NCI-H2107 (cell line): ENCODE results near the gene ZNF268.
"Not testable (repeated sequence)": the region's sequence is repeated elsewhere in the genome, so short reads cannot be mapped to it uniquely, and the experiment has no call there.

Source experiments
- DNase-seq: peaks from one replicate; lab custom pipeline; 2025; lab: John Stamatoyannopoulos, UW

ZNF268 gene

GRCh38 chr12:133227281-133227852 is 46.1 kb downstream of the ZNF268 start:
- DNase-seq = no peak

GRCh38 chr12:133231001-133231400 is 49.7 kb downstream of the ZNF268 start:
- DNase-seq = no peak

DNA sequence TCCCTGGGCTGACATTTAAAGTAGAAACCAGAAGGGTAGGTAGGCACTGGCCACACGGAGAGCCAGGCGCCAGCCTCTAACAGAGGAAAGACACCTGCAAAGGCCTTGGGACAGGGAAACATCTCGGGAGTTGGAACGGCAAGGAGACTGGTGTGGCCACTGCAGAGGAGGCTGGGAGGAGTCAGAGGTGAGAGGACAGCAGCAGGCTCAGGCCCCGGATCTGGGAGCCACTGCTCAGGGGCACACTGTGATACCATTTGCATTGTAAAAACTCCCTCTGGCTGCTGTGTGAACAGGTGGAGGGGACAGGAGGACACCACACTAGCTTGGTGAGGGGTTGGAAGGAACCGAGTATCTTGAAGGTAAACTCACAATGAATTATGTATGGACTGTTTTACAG is 51.7 kb downstream of the ZNF268 start:
- no peak for DNase-seq

DNA sequence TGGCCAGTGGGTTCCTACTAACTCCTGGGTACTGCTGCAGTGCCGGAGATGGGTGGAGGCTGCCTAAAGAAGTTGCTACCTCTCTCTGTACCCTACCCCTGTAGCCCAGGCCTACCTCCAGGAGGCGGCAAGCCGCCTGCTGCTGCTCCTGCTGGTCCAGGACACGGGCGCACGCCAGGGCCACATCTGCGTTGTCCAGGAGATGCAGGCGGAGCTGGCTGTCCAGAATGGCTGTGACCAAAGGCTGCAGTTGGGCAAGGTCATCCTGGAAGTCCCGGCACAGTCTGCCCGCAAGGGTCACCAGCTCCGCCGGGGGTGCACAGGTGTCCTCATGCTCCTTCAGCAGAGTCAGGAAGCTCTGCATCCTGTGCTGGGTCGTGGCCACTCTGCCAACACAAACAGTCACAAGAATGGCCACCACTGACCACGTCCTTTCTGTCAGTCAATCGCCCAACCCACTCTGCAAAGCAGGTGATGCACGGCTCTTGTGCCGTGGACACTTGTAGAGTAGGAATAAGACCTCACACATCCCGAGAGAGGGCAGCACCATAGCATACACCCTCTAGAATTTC is 52.8 kb downstream of the ZNF268 start:
- DNase-seq = no peak

- DNase-seq = no peak
Observed at GRCh38 chr12:133234971-133235370, 53.7 kb downstream of the ZNF268 start.

DNA sequence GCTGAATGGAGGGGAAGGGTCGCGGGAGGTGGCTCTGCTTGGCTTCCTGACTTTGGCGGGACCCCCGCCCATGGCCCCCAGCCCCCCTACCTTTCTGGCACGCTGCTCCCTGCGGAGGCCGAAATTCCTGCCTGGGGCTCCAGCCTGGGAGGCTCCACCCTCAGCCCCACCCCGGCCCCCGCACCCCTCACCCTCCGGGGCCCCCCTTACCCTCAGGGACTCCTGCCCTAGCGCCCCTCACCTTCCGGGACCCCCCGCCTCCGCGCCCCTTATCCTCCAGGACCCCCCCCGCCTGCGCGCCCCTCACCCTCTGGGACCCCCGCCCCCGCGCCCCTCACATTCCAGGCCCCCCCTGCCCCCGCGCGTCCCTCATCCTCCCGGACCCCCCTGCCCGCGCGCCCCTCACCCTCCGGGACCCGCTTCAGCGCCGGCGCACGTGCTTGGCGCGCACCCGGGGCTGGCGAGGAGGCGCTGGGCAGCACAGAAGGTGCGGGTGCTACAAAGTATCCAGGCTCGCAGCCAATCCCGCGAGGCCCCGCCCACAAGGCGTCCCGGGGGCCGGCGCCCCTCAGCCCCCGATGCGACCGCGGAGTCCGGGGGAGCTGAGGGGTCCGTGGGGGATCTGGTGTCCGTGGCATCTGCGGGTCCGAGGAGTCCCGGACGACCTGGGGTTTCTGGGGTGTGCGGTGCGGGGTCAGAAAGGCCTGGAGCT is 54.3 kb downstream of the ZNF268 start, which contains the start of gene ANHX:
Gene ANHX (minus strand): TSS at position 477 of the 712 bp plus-strand sequence. CDS start 1,521 bp downstream, outside the sequence.
- DNase-seq = no peak

GRCh38 chr12:133236144-133236543 is 54.8 kb downstream of the ZNF268 start:
- DNase-seq = no peak

GRCh38 chr12:133236556-133236955 is 55.3 kb downstream of the ZNF268 start:
- DNase-seq = no peak

DNA sequence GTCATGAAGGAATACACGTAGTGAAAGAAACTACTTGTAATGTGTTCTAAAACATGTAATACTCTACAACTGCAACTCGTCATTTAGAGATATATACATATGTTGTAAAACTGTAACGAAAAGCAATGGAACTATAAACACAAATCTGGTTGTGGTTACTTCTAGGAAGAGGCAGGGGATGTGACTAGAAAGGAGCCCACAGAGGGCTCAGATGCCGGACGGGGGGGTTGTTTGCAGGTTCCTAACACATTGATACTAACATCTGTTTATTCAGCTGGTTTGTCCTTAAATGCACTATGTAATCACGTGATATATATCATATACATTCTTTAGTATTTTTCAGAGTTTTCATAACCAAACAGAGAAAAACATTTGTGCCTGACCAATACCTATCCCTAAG is 70.4 kb downstream of the ZNF268 start:
- no peak for DNase-seq

- not testable (repeated sequence) for DNase-seq
Observed at GRCh38 chr12:133255833-133256232, 74.5 kb downstream of the ZNF268 start.

DNA sequence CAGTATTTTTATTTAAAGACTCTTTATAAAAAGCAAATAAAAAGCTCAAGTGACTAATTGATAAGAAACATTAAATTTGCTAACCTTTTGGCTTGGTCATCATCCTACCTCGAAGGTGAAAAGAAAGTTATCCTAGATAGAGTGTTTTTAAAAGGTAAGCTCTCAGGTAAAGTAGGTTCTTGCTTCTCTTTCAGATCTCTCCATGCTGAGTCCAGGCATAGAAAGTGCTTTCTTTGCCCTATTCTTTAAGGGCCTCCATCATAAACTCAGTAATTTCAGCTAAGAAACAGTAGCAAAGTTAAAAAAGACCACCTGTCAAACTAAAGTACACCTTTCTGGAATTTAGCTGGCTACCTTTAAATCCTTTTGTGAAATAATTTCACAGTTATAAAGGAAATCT is 75.0 kb downstream of the ZNF268 start:
- no peak for DNase-seq

DNA sequence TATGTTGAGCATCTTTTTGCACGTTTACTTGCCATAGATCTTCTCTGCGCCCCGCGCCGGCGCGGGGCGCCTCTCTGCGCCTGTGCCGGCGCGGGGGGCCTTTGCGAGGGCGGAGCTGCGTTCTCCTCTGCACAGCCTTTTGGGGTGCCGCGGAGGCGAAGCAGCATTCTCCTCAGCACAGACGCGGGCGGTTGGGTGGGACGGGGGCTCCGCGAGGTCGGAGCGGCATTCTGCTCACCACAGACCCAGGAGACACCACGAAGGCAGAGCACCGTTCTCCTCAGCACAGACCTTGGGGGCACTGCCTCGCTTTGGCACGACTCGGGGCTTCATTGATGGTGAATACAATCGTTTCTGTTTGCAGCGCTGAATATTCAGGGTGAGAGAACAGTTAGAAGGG is 82.9 kb downstream of the ZNF268 start:
- no peak for DNase-seq
